Adrenal gland (tissue), 12 donors: ENCODE data around the gene UGT3A1. TPM values are rescaled to one million over a fixed set of nuclear protein-coding genes. Genes with fewer than 3 reads are reported as not detected.
"Not testable (repeated sequence)": the region's sequence is repeated elsewhere in the genome, so short reads cannot be mapped to it uniquely, and the experiment has no call there.

Source experiments
- DNase-seq, 7 donors: peaks; one replicate each; pipeline ENCODE4 v3.0.0-alpha.2; 2019 to 2020
- H3K27ac ChIP-seq, 5 donors: fragments of 200-600 bp; sonication (generic) in 4 of 5; 1 replicate in 3 of 5; 2 replicates in 2 of 5; pipeline versions ENCODE4 v1.5.1 to v1.8.0; 2016 to 2020; ENCODE audit warnings: mild to moderate bottlenecking in 1 of 5
- H3K27me3 ChIP-seq: fragments of 200-600 bp; 2 replicates; pipeline ENCODE4 v1.8.0; 2021
- H3K36me3 ChIP-seq, 2 donors: fragments of 200-600 bp; replicated peaks in 1 of 2; 1 replicate in 1 of 2; 2 replicates in 1 of 2; pipeline versions ENCODE4 v1.5.1 to v1.8.0; 2018 to 2022
- H3K4me1 ChIP-seq, 2 donors: fragments of 200-600 bp; replicated peaks in 1 of 2; 1 replicate in 1 of 2; 2 replicates in 1 of 2; pipeline versions ENCODE4 v1.5.1 to v1.8.0; 2018 to 2021
- H3K4me3 ChIP-seq, 4 donors: fragments of 200-600 bp; sonication (generic) in 3 of 4; one replicate each; pipeline ENCODE4 v1.5.1; 2016 to 2018
- H3K9me3 ChIP-seq, 3 donors: fragments of 200-600 bp; sonication (generic) in 1 of 3; replicated peaks in 1 of 3; 1 replicate in 2 of 3; 2 replicates in 1 of 3; pipeline versions ENCODE4 v1.5.1 to v1.8.0; 2016 to 2021
- POLR2A ChIP-seq, 2 donors: fragments of 450-650 bp; IDR thresholded peaks; one replicate each; pipeline ENCODE4 v1.6.1; 2017; ENCODE audit warnings: antibody characterized with exemption in 2 of 2, mild to moderate bottlenecking in 2 of 2, moderate library complexity in 1 of 2
- WGBS, 4 donors: extraction: QIAGEN DNeasy Blood & Tissue Kit in 2 of 4; methylation state at CpG; one replicate each; pipeline versions ENCODE4 v1.1.5 to v1.1.7; 2013 to 2017; 5-methylcytosine and 5-hydroxymethylcytosine counted together
- intact Hi-C, 2 donors: fragments of 100-400 bp; cut with DNase I; formaldehyde crosslinking; loops; one replicate each; pipeline versions ENCODE4 v1.14.1 to v1.15.0; 2022 to 2023
- polyA plus RNA-seq, 3 donors: library from polyadenylated mRNA; stranded (reverse); fragments of 200-250 nt in 2 of 3; fragments of 350-450 nt in 1 of 3; fragmentation: Illumina TruSeq in 1 of 3; extraction: RNeasy Lipid Tissue Mini Kit (QIAGEN cat#74804) in 1 of 3; gene quantifications; one replicate each; pipeline ENCODE4 v1.2.3, GENCODE V29; 2013 to 2014
- total RNA-seq, 9 donors: library from RNA; depleted of rRNA in 4 of 9; stranded (reverse); fragments of >200 nt in 4 of 9; fragments of 120-200 nt in 1 of 9; fragmentation: NEBNext Ultra II Directional in 1 of 9; extraction: Animal tissue kit (Norgen Biotek cat#: 25700) in 1 of 9; gene quantifications; one replicate each; pipeline versions ENCODE4 v1.1.0 to v1.2.4, GENCODE V29; 2013 to 2023
- TF ChIP-seq, protein P1 (sequence below), 6 experiments: fragments of 450-650 bp in 4 of 6; fragments of 200-600 bp in 2 of 6; sonication (generic) in 1 of 6; IDR thresholded peaks; 1 replicate in 5 of 6; 2 replicates in 1 of 6; pipeline versions ENCODE4 v1.5.1 to v1.8.0; 2016 to 2021; ENCODE audit warnings: antibody characterized with exemption in 6 of 6, mild to moderate bottlenecking in 2 of 6, moderate library complexity in 1 of 6
- donor health status: healthy with polysubstance abuse.
- donor health status: Bipolar disorder and iron deficiency.
- donor health status: DM: yes; HTN: yes; CAD: no.
- donor health status: DM: no; HTN: no; CAD: no.
- donor health status: DM: no; HTN: no; CAD: no.
- donor health status: DM: yes; HTN: yes; CAD: no.

UGT3A1 gene
- total and polyA plus RNA-seq, 12 donors: 0.22 TPM; not detected in 11

DNA sequence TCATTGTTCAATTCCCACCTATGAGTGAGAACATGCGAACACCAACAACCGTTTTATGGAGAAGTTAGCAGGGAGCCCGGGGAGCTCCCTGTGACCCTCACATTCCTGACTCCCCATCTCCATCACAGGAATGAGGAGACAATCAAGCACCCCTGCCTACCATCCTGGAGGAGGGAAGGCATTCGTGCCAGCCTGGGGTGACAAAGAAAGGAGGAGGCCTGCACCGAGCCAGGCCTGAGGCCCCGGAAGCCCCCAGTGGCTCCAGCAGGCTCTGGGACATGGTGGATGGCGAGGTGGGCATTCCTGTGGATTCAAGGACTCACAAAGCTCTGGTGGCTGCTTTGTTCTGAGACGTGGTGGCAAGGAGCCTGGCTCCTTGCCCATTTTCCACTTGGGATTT is 36.5 kb upstream of the UGT3A1 start:
- WGBS, 4 donors: 79 to 88% (median 83%) methylated on average over 7 to 8 of the region's 8 CpGs

GRCh38 chr5:36026706-36027465 is 35.7 kb upstream of the UGT3A1 start:
- H3K27me3 ChIP-seq: no peaks in the 10 kb centered on the region
- H3K36me3 ChIP-seq: no peaks in the 10 kb centered on the region
- no peak for TF ChIP-seq POLR2A (IDR thresholded peaks at IDR 0.05)
- TF ChIP-seq, protein P1, sequence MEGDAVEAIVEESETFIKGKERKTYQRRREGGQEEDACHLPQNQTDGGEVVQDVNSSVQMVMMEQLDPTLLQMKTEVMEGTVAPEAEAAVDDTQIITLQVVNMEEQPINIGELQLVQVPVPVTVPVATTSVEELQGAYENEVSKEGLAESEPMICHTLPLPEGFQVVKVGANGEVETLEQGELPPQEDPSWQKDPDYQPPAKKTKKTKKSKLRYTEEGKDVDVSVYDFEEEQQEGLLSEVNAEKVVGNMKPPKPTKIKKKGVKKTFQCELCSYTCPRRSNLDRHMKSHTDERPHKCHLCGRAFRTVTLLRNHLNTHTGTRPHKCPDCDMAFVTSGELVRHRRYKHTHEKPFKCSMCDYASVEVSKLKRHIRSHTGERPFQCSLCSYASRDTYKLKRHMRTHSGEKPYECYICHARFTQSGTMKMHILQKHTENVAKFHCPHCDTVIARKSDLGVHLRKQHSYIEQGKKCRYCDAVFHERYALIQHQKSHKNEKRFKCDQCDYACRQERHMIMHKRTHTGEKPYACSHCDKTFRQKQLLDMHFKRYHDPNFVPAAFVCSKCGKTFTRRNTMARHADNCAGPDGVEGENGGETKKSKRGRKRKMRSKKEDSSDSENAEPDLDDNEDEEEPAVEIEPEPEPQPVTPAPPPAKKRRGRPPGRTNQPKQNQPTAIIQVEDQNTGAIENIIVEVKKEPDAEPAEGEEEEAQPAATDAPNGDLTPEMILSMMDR (IDR thresholded peaks at IDR 0.05): no peak
- WGBS, 4 donors: 44 to 54% (median 51%) methylated on average over 6 of the region's 6 CpGs
- H3K4me3 ChIP-seq: no peak overlapping the region
- no peak for DNase-seq
- intact Hi-C loops: no loop called here
- no peaks in the 10 kb centered on the region for H3K4me1 ChIP-seq
- H3K9me3 ChIP-seq: no peaks in the 10 kb centered on the region
- H3K27ac ChIP-seq: no peak overlapping the region

More for the DNA sequence above, 36.5 kb upstream of the UGT3A1 start:
- TF ChIP-seq, protein P1 (IDR thresholded peaks at IDR 0.05): no peak
- no peak for TF ChIP-seq POLR2A (IDR thresholded peaks at IDR 0.05)
- Histone ChIP-seq H3K4me1 (no peaks in the 10 kb centered on the region), H3K27ac (no peak overlapping the region), H3K4me3 (no peak overlapping the region), H3K9me3 (no peaks in the 10 kb centered on the region), H3K36me3 (no peaks in the 10 kb centered on the region), H3K27me3 (no peaks in the 10 kb centered on the region)
- DNase-seq: no peak
- intact Hi-C loops: no loop called here

GRCh38 chr5:36022246-36022645 is 31.1 kb upstream of the UGT3A1 start:
- H3K4me3 ChIP-seq, H3K36me3 ChIP-seq, DNase-seq, H3K9me3 ChIP-seq, H3K27ac ChIP-seq, H3K27me3 ChIP-seq, H3K4me1 ChIP-seq, intact Hi-C loops: not testable (repeated sequence)
- WGBS, 4 donors: 71 to 80% (median 74%) methylated on average over 6 of the region's 6 CpGs

DNA sequence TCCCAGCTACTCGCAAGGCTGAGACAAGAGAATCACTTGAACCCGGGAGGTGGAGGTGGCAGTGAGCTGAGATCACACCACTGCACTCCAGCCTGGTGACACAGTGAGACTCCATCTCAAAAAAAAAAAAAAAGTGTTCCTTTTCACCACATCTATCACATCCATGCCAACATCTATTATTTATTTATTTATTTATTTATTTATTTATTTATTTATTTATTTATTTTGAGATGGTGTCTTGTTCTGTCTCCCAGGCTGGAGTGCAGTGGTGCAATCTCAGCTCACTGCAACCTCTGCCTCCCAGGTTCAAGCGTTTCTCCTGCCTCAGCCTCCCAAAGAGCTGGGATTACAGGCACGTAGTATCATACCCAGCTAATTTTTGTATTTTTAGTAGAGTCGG is 28.4 kb upstream of the UGT3A1 start:
- intact Hi-C loops, H3K4me3 ChIP-seq, H3K4me1 ChIP-seq, H3K27ac ChIP-seq, H3K27me3 ChIP-seq, DNase-seq, H3K36me3 ChIP-seq, H3K9me3 ChIP-seq: not testable (repeated sequence)
- WGBS, 4 donors: 85 to 93% (median 88%) methylated on average over 5 of the region's 5 CpGs

- no peaks in the 10 kb centered on the region for H3K27me3 ChIP-seq
- no peak overlapping the region for H3K27ac ChIP-seq
- intact Hi-C loops: no loop called here
- H3K36me3 ChIP-seq: no peaks in the 10 kb centered on the region
- 69 to 80% (median 70%) methylated on average over 5 of the region's 5 CpGs for WGBS, 4 donors
- DNase-seq: no peak
- no peaks in the 10 kb centered on the region for H3K4me1 ChIP-seq
- no peak overlapping the region for H3K4me3 ChIP-seq
- H3K9me3 ChIP-seq: no peaks in the 10 kb centered on the region
- TF ChIP-seq POLR2A (IDR thresholded peaks at IDR 0.05): no peak
- TF ChIP-seq, protein P1 (IDR thresholded peaks at IDR 0.05): no peak
Measured at GRCh38 chr5:36017622-36018021, 26.4 kb upstream of the UGT3A1 start.
